ENCODE results near the gene VDR.
"Not testable (repeated sequence)": the region's sequence is repeated elsewhere in the genome, so short reads cannot be mapped to it uniquely, and the experiment has no call there.

The VDR gene

DNA sequence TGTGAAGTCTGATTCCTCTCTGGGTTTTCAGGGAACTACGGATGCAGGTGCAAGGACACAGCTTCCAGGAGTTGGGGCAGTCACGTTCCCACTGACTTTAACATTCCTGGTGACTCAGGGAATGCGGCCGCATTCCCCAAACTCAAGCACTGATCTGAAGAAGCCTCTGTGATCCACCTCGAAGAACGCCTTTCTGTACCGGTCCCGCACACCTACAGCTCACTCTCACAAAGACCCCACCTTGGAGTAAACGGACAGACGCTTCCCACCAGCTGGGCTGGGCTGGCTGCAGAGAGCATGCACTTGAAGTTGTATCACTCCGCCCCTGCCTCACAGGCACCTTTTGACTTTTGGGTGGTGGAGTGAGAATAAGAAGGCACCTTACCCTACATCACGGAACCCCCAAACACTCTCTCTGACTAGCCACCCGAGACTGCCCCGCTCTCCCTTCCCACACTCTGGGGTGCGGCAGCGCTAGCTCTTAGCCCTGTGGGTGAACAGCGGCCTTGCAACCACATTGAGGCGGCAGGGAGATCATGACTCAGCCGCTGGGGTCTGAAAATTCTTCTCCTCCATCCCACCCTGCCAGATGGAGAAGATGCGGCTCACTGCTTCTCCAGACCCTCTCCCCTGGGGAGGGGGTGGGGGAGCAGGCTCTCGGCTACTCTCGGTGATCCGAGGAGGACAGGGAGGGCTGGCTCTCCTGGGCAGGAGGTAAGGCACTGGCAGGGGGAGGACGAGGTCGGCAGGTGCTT is 61.4 kb downstream of the VDR start:
- no peak for DNase-seq

DNA sequence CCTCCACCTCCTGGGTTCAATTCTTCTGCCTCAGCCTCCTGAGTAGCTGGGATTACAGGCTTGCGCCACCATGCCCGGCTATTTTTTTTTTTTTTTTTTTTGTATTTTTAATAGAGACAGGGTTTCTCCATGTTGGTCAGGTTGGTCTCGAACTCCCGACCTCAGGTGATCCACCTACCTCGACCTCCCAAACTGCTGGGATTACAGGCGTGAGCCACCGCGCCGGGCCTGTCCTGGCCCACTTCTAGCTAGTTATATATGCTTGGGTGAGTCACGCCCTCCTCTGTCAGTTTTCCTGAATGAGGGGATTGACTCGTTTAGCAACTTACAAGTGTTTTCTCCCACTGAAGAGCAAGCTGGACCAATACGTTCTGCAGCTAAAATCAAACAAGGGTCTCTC is 62.3 kb downstream of the VDR start:
- not testable (repeated sequence) for DNase-seq

DNA sequence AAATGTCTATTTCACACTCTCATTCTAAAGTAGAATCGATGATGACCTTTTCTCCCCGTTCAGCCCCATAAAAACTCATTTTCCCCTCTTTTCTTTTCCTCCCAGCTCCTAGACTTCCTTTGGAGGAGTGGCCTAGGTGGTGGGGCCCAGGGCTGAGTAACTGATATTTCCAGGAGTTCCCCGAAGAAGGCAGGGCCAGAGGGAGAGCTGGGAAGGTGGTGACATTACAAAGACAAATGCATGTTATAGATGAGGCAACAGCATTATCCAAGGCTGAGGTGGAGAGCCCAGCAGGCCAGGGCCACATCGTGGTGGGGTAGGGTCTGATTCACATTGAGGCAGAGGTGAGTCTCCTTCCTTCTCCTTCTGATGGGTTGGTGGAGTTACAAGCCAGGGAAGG is 62.9 kb downstream of the VDR start:
- DNase-seq: no peak

DNA sequence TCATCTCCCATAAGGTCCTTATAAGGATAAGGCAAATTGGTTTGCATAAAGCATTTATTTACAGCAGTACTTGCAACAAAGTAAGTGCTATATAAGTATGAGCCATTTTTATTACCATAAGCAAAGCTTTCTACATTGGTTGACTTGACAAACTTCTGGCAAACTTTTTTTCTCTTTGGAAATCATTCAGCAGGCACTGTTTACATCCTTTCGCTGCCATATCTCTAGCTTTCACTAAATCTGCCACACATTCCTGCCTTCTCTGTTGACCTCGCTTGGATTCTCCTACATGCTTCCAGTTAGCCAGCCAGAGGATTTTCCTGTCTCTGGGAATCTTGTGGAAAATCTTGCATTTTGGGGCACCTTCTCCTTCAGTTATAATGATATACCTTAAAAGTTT is 63.3 kb downstream of the VDR start:
- no peak for DNase-seq

DNA sequence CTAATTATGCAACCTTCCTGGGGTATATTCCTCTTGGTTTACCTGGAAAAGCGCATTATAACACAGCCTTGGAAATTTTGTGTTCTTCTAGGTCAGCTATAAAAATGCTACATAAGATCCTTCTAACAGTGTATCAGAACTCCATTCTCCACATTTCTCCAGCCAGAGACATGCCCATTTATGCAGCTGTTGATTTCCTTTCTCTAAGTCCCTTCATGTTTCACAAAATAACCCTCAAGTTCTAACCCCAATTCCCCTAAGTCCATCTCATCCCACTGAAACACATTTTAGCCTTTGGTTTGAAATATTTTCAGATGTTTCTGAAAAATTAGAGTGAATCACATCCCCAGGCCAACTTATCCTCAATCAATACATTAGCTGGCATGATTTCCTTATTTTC is 64.2 kb downstream of the VDR start:
- no peak for DNase-seq

DNA sequence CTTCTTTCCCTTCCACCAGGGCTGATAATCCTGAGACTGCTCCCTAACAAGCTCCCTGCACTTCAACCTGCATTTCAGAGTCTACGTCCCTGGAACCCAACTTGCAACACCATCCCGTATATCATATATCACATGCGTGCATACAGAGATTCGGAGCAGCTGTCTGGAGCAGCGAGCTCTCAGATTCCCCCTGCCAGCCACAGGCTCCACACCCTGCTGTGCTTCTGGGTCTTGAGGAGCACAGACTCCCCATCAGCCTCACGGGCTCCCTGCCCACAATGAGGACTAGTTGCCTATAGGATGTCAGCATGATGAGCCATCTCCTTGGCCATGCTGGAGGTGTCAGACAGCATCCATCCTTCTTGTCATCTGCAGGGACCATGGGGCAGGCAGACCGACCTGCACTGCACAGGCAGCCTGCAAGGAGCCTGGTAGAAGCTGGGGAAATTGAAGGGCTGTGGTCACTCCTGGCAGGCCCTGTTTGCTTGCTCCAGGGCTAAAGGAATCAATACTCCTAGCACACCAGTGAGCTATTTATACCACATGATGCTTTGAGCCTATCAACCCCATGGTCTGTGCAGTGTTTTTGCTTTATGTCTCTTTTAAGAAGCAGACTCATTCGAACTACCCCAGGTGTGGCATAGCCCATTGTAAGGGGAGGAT is 65.4 kb downstream of the VDR start:
- peak; percentile 79 for DNase-seq

DNA sequence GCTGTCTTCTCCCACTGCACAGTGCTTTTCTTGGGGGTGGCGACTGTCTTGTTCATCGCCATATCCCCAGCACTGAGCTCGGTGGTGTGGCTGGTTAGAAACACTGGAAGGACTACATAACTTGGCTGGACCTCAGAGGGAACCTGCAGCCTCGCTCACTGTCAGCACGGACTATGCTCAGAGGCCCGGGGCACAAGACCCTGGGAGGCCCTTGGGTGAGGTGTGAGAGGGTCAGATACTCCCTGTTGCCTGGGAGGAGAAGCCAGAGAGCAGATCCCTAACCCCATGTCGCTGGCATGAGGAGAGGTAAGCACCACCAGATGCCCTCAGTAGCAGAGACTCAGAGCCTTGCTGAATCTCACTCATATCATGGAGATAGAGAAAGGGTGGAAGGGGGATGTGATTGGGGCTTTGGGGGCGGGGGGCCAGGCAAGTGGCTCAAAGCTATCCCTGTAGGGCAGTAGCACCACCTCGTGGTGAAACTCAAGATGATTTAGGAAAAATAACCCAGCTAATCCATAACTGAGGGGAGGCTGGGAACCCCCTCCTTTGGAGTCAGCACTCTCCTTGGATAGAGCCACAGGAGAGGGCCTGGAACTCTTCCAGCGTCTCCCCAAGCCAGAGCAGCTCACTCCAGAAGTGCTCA is 66.4 kb downstream of the VDR start:
- peak; percentile 34 for DNase-seq

DNA sequence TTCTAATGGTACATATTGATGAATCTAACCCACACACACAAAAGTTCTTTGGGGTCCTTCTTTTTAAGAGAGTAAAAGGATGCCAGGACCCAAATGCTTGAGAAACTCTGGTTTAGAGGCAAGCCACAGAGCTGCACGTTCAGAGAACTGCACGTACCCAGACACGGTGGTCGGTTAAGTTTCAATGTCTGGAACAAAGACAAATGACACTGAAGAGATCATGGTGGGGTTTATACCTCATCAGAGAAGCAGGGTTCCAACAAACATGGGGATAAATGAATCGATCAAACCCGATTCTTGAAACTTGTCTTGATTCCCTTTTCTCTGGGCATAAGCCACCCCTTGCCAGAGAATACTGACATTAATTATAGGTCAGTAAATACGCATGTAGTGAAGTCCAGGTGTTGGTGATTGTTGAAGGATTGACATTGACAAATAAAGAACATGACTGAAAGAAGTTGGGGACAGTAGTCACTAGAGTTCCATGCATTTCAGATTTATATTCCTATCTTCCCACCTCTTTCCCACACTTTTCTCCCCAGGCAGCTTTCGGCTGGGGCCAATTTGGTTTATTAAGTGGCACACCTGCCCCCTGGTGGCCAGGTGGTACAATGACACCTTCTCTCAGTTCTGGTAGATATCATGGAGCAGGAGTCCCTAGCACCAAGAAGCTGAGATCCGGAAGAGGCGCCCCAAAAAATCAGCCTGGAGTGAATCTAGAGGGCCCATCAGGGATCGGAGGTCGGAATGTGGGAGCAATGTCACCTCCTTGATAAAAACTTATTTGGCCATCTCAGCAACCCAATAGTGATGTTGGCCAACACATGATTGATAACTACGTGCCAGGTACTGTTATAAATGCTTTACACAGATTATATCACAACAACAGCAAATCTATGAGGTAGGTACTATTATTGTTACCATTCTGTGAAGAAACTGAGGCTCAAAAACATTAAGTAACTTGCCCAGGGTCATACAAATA is 67.3 kb downstream of the VDR start:
- peak; percentile 67 for DNase-seq

DNA sequence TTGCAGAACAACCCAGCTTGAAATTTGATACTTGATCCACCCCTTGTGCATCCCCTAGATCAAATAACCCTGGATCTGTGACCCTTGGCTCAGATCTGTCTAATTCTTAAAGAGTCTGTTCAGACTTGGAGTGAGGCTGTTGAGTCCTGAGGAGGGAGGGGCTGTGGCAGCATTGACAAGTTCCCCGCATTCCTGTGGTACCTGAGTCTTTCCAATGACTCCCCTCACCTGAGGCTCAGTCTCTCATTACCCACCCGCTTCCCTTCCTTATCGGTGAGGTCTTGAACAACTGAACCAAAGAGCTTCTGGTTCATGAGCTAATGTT is 69.0 kb downstream of the VDR start:
- no peak for DNase-seq

DNA sequence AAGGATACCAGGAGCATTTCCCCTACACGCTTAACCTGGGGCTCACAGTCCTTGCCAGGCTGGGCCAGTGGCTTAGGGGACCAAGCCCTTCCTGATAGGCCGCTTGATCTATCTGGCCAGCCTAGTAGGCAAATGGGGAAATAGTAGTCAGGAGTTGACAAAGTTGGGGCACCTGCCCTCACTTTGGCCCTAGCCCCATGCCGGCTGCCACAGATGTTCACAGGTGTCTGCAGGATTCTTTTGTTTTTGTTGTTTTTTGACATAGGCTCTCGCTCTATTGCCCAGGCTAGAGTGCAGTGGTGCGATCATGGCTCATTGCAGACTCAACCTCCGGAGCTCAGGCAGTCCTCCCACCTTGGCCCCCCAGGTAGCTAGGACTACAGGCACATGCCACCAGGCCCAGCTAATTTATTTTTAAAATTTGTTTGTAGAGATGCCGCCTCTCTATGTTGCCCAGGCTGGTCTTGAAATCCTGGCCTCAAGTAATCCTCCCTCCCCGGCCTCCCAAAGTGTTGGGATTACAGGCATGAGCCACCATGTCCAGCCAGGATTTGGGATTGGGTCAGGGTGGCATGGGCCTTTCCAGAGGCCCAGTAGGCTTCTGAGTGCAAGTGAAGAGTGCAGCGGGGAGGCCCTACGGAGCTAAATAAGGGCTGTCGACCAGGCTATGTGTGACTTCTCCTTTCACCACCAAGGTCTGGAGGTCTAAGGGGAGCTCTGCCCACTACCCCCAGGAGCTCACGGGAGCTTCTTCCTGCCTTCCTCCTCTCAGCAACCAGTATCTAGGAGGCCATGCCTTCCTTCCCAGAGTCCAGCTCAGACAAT is 69.6 kb downstream of the VDR start:
- no peak for DNase-seq

DNA sequence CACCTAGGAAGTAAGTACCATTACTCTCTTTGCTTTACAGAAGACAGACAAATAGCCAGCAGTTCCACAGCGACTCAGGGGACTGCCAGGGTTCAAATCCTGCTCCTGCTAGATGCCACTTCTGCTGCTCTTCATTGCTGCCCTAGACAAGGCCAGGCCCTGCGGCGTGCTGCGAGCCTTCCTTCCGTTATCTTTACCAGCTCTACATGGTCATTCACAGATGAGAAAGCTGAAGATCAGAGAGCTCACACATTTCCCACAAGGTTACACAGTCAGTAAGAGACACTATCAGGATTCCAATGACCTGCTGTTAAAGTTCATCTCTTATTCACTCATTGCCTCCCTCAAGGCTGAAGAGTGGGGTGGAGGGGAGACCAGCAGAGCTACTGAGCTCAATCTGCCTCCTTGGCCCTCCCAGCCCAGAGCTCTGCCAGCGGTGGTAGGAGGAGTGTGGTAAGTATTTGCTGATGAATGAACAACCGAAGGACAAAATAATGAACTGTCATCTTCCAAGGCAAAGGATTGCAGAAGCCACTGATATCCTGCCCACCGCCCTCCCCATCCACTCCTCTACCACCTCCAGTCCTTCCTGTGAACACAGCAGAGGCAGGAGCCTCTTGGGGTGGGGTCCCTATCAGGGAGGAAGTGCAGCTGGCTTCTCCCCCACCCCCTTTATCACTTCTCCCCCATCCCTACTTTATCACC is 70.4 kb downstream of the VDR start:
- DNase-seq: no peak

DNA sequence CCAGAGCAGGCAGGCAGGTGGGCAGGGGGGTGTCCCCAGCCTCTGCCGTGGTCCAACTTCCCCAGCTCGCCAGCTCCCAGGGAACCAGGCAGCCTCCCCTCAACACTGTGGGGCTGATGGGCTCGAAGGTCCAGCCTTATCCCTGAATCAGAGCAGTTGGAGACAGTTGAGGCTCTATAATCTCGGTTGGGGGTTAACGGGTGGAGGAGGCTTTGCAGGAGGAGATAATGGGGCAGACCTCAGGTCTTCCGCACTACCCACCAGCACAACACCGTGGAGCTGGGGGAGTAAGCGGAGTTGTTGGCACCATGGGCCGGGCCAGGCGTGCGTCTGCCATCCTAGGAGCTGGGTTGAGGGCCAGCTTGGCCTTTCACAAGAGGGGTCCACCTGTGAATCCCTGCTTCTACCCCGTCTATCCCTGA is 71.2 kb downstream of the VDR start:
- DNase-seq: no peak

DNA sequence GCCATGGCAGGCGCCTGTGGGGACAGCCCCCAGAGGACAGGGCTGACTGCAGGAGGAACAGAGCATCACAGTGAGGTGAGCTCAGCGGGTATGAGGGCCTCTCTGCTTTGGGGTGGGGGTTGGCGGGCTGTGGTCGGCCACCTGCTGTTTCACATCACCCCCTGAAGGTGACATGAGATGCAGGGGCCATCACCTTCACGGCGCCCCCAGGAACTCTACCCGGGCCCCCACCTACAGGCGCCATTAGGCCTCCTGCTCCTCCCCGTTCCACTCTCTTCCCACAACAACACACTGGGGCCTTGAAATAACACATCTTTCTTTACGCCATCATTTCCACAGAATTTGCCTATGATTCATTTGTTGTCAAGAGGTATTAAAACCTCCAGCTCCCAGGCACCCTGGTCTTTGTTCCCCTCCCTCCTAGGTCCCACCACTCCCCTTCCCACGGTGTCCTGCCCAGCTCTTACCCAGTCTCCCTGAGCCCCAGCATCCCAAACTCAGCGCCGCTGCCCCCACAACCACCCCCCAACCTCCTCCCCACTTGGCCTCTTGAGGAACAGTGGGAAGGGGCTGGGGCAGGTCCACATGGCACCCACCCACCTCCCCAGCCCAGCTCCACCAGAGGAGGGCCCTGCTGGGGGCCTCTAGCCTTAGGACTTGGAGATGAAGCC is 72.4 kb downstream of the VDR start:
- no peak for DNase-seq

DNA sequence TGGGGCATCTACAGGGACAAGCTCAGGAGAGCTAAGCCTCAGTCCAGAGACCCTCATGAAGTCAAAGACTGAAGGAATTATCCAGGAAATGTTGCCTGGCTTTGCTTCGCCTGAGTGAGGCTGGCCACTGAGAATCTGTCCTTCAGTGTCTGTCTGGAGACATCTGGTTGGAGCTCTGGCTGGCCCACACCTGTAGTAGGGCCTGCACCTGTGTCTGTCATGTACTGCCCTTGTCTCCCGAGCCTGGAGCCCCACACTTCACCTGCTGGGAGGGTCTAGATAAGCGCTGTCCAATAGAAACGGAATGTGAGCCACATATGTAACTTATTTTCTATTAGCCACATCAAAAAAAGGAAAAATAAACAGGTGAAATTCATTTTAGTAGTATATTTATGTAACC is 75.2 kb downstream of the VDR start:
- DNase-seq: no peak

DNA sequence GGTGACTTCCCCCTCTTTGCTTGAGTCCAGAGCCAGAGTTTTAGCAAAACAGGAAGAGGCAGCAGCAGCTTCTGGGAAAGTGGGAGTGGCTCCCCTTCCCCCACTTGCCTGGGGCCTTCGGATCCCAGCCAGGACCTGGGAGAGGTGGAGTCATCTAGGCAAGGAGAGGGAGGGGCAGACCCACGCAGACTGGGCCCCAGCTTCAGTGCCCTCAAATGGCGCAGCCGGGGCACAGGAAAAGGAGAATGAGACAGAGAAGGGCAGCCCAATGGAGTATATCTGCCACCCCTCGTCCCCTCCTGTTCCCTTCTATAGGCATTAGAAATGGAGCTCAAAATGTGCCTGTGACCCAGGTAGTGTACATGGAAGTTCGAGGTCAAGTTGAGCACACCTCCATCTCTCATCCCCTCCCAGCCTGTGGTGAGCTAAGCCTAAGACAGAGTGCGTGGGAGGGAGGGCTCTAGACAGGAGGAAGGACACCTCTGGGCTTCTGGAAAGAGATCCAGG is 75.8 kb downstream of the VDR start:
- DNase-seq: no peak

DNA sequence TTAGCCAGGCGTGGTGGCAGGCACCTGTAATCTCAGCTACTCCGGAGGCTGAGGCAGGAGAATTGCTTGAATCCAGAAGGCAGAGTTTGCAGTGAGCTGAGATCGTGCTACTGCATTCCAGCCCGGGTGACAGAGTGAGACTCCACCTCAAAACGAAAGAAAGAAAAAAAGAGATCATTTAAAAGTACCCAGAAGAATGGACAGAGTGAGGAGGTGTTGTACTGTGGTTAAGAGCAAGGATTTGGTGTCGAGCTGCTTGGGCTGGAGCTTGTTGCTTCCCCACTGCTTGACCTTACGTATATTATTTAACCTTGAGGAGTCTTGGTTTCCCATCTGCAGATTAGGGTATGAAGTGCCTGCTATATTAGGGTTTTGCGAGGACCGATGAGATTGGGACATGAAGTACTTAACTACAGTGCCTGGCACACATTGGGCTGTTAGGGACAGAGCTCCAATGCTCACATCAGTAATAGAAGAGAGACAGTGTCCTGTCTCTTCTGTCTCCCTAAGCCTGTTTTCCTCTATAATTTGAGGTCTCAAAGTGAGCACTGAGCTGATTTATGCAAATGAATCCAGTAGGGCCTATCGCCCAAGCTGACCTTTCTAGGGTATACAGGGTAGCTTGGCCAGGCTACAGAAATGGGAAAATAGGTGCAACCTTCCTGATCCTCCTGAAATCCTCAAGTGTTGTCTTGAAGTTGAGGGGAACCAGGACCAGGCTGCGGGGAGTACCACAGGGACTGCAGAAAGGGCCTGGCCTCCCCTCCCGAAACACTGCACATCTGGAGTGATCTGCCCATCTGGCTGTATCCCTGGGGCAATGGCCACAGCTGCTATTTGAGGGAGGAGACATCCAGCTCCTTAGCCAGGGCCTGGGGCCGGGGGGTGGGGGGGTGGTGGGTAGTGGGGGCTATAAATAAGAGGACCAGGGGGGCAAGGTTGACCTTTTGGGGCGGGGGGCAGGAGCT is 76.5 kb downstream of the VDR start:
- DNase-seq: no peak

DNA sequence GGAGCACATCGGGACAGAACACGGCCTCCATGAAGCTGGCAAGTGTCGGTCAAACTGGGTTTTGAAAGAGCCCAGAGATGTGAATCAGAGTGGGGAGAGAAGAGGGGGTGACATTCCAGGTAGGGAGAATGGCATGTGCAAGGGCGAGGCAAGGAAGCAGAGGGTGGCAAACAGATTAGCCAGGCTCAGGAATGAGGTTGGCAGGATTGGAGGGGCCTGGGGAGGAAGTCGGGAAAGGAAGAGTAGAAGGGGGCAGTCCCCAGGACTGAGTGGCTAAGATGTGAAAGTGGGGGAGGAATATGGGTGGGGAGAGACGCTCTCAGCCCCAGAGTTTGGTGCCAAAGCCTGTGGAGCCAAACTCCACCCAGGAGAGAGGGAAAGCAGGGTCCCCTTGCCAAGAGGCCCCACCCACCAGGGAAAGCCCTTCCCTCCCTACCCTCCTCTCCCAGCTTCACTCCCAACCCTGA is 79.6 kb downstream of the VDR start:
- DNase-seq: no peak

DNA sequence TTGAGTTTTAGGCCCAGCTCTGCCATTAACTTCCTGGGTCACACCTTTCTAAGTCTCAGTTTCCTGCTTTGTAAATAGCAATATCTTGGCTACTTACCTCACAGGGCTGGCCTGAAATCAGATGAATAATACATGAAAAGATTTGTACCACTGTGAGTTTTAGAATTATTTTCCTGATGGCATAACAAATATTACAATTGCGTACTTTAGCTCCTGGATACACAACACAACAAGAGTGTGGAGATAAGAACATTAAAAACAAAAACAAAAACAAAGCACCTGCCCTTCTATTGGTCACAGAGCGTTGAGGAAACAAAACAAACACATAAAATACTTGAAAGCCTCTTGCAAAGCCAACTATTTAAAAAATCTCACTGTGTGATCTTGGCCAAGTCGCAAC is 80.2 kb downstream of the VDR start:
- DNase-seq: no peak

DNA sequence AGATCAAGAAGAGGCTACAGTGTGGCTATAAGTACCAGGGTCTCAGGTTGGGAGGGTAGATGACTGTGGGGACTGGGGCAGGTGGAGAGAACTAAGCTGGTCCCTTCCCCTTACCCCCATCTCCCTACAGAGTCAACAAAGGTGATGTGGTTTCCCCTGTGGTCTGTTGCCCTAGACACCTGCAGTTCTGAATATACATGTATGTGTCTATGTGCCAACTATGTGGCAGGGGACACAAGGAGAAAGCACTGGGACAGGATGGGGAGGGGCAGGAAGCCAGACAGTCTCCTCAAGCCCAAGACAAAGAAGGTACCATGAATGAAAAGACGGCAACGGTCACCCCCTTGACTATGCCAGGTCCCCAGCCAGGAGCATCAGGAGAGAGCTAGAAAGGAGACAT is 80.6 kb downstream of the VDR start:
- DNase-seq: no peak

Measured in NCI-H2107 (cell line).